ENCODE data around the gene HNRNPM.

- no peak for TF ChIP-seq CTCF (IDR thresholded peaks at IDR 0.05)
- TF ChIP-seq ZFX (IDR thresholded peaks at IDR 0.05; ENCODE audit: borderline replicate concordance) = no peak
These were observed 14.3 kb downstream of the HNRNPM start for GRCh38 chr19:8459095-8459494.
